Activated CD4-positive, alpha-beta T cell treated with anti-CD3 and anti-CD28 coated beads, Interleukin-2, amount 10 ng/mL, durations not matched to agents 7 days and 5 days (primary cell): ENCODE results near the gene PCSK1N. TPM values are rescaled to one million over a fixed set of nuclear protein-coding genes. Genes with fewer than 3 reads are reported as not detected.
"Not testable (repeated sequence)": the region's sequence is repeated elsewhere in the genome, so short reads cannot be mapped to it uniquely, and the experiment has no call there.

Experiments
- CTCF ChIA-PET: fragments of 350-600 bp; sonication (Branson Sonifier 250); formaldehyde crosslinking; loops from one replicate; lab custom pipeline; 2021; ENCODE audit warnings: antibody characterized with exemption; lab: Charles Lee
- POLR2A ChIA-PET: fragments of 350-600 bp; sonication (Branson Sonifier 250); formaldehyde crosslinking; loops from one replicate; lab custom pipeline; 2021; ENCODE audit warnings: antibody characterized with exemption; lab: Charles Lee
- DNase-seq: peaks from one replicate; pipeline ENCODE4 v3.0.0-alpha.2; 2020
- H3K27ac Mint-ChIP-seq: one replicate; pipeline ENCODE4 v1.8.0; 2021; ENCODE audit warnings: mild to moderate bottlenecking, moderate library complexity, mixed read lengths
- H3K27me3 Mint-ChIP-seq: one replicate; pipeline ENCODE4 v1.8.0; 2021; ENCODE audit warnings: mixed read lengths
- H3K36me3 Mint-ChIP-seq: one replicate; pipeline ENCODE4 v1.8.0; 2021; ENCODE audit warnings: low read depth, mixed read lengths
- H3K4me1 Mint-ChIP-seq: one replicate; pipeline ENCODE4 v1.8.0; 2021; ENCODE audit warnings: mixed read lengths
- H3K4me3 Mint-ChIP-seq: one replicate; pipeline ENCODE4 v1.8.0; 2021; ENCODE audit warnings: mild to moderate bottlenecking, moderate library complexity, mixed read lengths
- H3K9me3 Mint-ChIP-seq: one replicate; pipeline ENCODE4 v1.8.0; 2021; ENCODE audit warnings: mixed read lengths
- total RNA-seq, 2 experiments: library from RNA; stranded (reverse); gene quantifications; one replicate each; pipeline ENCODE4 v1.2.3, GENCODE V29; 2021

Gene PCSK1N
- total RNA-seq: under 1 TPM; 0.33 to 0.40 TPM

- Mint-ChIP-seq H3K4me1 (peaks cover 15% of the 10 kb centered on the region), H3K27ac (peak within 1 kb of the TSS; percentile 57), H3K27me3 (peaks cover 40% of the 10 kb centered on the region), H3K4me3 (peak within 1 kb of the TSS; percentile 66), H3K36me3 (peaks cover 2% of the 10 kb centered on the region), H3K9me3 (no peaks in the 10 kb centered on the region)
- CTCF ChIA-PET: interaction anchor here (1.1 kb wide), 1 partner anchor 10 kb away, joined by 3 read pairs; no protein-coding TSS in a partner anchor
- POLR2A ChIA-PET: no interaction called here
- DNase-seq: no peak
These were observed at the start of gene PCSK1N for GRCh38 chrX:48835524-48836329. Gene PCSK1N, minus strand, starts transcription at chrX:48835610. Its CDS starts 78 bp downstream, at chrX:48835532.

GRCh38 chrX:48883729-48884128, 48.3 kb upstream of the PCSK1N start:
- no peak overlapping the region for H3K4me3 Mint-ChIP-seq
- no peaks in the 10 kb centered on the region for H3K36me3 Mint-ChIP-seq
- CTCF ChIA-PET: interaction anchor here (1.1 kb wide), 1 partner anchor 8 kb away, joined by 4 read pairs; no protein-coding TSS in a partner anchor
- no peaks in the 10 kb centered on the region for H3K4me1 Mint-ChIP-seq
- DNase-seq: no peak
- H3K27ac Mint-ChIP-seq: no peak overlapping the region
- POLR2A ChIA-PET: no interaction called here
- H3K9me3 Mint-ChIP-seq: no peaks in the 10 kb centered on the region
- H3K27me3 Mint-ChIP-seq: peaks cover 6% of the 10 kb centered on the region

- POLR2A ChIA-PET: not testable (repeated sequence)
These were observed 41.5 kb upstream of the PCSK1N start for GRCh38 chrX:48876944-48877343.

GRCh38 chrX:48872017-48872416, 36.6 kb upstream of the PCSK1N start:
- H3K9me3 Mint-ChIP-seq, H3K4me1 Mint-ChIP-seq, POLR2A ChIA-PET, H3K27me3 Mint-ChIP-seq, H3K27ac Mint-ChIP-seq, DNase-seq, H3K4me3 Mint-ChIP-seq, H3K36me3 Mint-ChIP-seq, CTCF ChIA-PET: not testable (repeated sequence)

More at GRCh38 chrX:48876944-48877343, 41.5 kb upstream of the PCSK1N start:
- H3K9me3 Mint-ChIP-seq, H3K27ac Mint-ChIP-seq, DNase-seq, H3K36me3 Mint-ChIP-seq, H3K27me3 Mint-ChIP-seq, H3K4me1 Mint-ChIP-seq, CTCF ChIA-PET, H3K4me3 Mint-ChIP-seq: not testable (repeated sequence)

GRCh38 chrX:48864210-48864609, 28.8 kb upstream of the PCSK1N start:
- ChIA-PET POLR2A (no interaction called here), CTCF (no interaction called here)
- Mint-ChIP-seq H3K4me1 (no peaks in the 10 kb centered on the region), H3K27ac (no peak overlapping the region), H3K27me3 (peaks cover 1% of the 10 kb centered on the region), H3K36me3 (no peaks in the 10 kb centered on the region), H3K9me3 (no peaks in the 10 kb centered on the region), H3K4me3 (no peak overlapping the region)
- DNase-seq: no peak

GRCh38 chrX:48854898-48855297, 19.5 kb upstream of the PCSK1N start:
- POLR2A ChIA-PET: no interaction called here
- DNase-seq: peak; percentile 7
- Mint-ChIP-seq H3K27me3 (peaks cover 9% of the 10 kb centered on the region), H3K36me3 (no peaks in the 10 kb centered on the region), H3K9me3 (no peaks in the 10 kb centered on the region), H3K27ac (no peak overlapping the region), H3K4me3 (no peak overlapping the region), H3K4me1 (peaks cover 3% of the 10 kb centered on the region)
- CTCF ChIA-PET: no interaction called here

GRCh38 chrX:48854121-48854804, 18.9 kb upstream of the PCSK1N start:
- POLR2A ChIA-PET, CTCF ChIA-PET, H3K4me3 Mint-ChIP-seq, H3K27me3 Mint-ChIP-seq, H3K4me1 Mint-ChIP-seq, H3K9me3 Mint-ChIP-seq, H3K27ac Mint-ChIP-seq, DNase-seq, H3K36me3 Mint-ChIP-seq: not testable (repeated sequence)

GRCh38 chrX:48853494-48853893, 18.1 kb upstream of the PCSK1N start:
- H3K9me3 Mint-ChIP-seq, H3K36me3 Mint-ChIP-seq, H3K4me3 Mint-ChIP-seq, H3K4me1 Mint-ChIP-seq, POLR2A ChIA-PET, DNase-seq, H3K27ac Mint-ChIP-seq, CTCF ChIA-PET: not testable (repeated sequence)
- peaks cover 12% of the 10 kb centered on the region for H3K27me3 Mint-ChIP-seq

GRCh38 chrX:48852857-48853256, 17.4 kb upstream of the PCSK1N start:
- DNase-seq: no peak
- no peaks in the 10 kb centered on the region for H3K36me3 Mint-ChIP-seq
- ChIA-PET CTCF (no interaction called here), POLR2A (no interaction called here)
- no peak overlapping the region for H3K27ac Mint-ChIP-seq
- H3K4me3 Mint-ChIP-seq: no peak overlapping the region
- H3K9me3 Mint-ChIP-seq: no peaks in the 10 kb centered on the region
- H3K4me1 Mint-ChIP-seq: peaks cover 9% of the 10 kb centered on the region
- H3K27me3 Mint-ChIP-seq: peaks cover 12% of the 10 kb centered on the region

GRCh38 chrX:48848847-48849246, 13.4 kb upstream of the PCSK1N start:
- no peaks in the 10 kb centered on the region for H3K36me3 Mint-ChIP-seq
- ChIA-PET CTCF (no interaction called here), POLR2A (no interaction called here)
- no peak for DNase-seq
- H3K4me3 Mint-ChIP-seq: no peak overlapping the region
- H3K9me3 Mint-ChIP-seq: no peaks in the 10 kb centered on the region
- peaks cover 5% of the 10 kb centered on the region for H3K27me3 Mint-ChIP-seq
- peaks cover 6% of the 10 kb centered on the region for H3K4me1 Mint-ChIP-seq
- H3K27ac Mint-ChIP-seq: peak overlapping the region; percentile 33

- no peak for DNase-seq
- peaks cover 6% of the 10 kb centered on the region for H3K4me1 Mint-ChIP-seq
These were observed 4.3 kb upstream of the PCSK1N start for GRCh38 chrX:48839686-48840085.

GRCh38 chrX:48834383-48834709, 1.1 kb downstream of the PCSK1N start:
- H3K36me3 Mint-ChIP-seq: peaks cover 2% of the 10 kb centered on the region
- no peaks in the 10 kb centered on the region for H3K9me3 Mint-ChIP-seq
- ChIA-PET CTCF (interaction anchor here (0.6 to 0.7 kb wide), 3 partner anchors 10 to 246 kb away, joined by 3 to 5 read pairs (median 3); no protein-coding TSS in a partner anchor), POLR2A (no interaction called here)
- peaks cover 49% of the 10 kb centered on the region for H3K27me3 Mint-ChIP-seq
- peak overlapping the region; percentile 66 for H3K4me3 Mint-ChIP-seq
- H3K4me1 Mint-ChIP-seq: peaks cover 15% of the 10 kb centered on the region
- DNase-seq: no peak
- H3K27ac Mint-ChIP-seq: peak overlapping the region; percentile 57

More at GRCh38 chrX:48839686-48840085, 4.3 kb upstream of the PCSK1N start:
- POLR2A ChIA-PET: no interaction called here
- Mint-ChIP-seq H3K36me3 (peaks cover 1% of the 10 kb centered on the region), H3K27ac (no peak overlapping the region), H3K9me3 (no peaks in the 10 kb centered on the region), H3K27me3 (peaks cover 15% of the 10 kb centered on the region), H3K4me3 (no peak overlapping the region)
- CTCF ChIA-PET: no interaction called here

GRCh38 chrX:48833542-48834138, 1.8 kb downstream of the PCSK1N start:
- no peaks in the 10 kb centered on the region for H3K9me3 Mint-ChIP-seq
- peaks cover 53% of the 10 kb centered on the region for H3K27me3 Mint-ChIP-seq
- H3K4me3 Mint-ChIP-seq: no peak overlapping the region
- no peak for DNase-seq
- no peak overlapping the region for H3K27ac Mint-ChIP-seq
- peaks cover 2% of the 10 kb centered on the region for H3K36me3 Mint-ChIP-seq
- ChIA-PET CTCF (interaction anchor here (0.6 to 0.7 kb wide), 3 partner anchors 11 to 247 kb away, joined by 3 to 5 read pairs (median 3); no protein-coding TSS in a partner anchor), POLR2A (no interaction called here)
- H3K4me1 Mint-ChIP-seq: peaks cover 15% of the 10 kb centered on the region
